Left lung (tissue), 10 donors: ENCODE results near the gene WSB2. TPM values are rescaled to one million over a fixed set of nuclear protein-coding genes. Genes with fewer than 3 reads are reported as not detected.

Source experiments
- ATAC-seq: fragments of 200-7000 bp; cut with Tn5 transposase; one replicate; pipeline ENCODE4 v1.9.1; 2020; ENCODE audit warnings: moderate library complexity
- DNase-seq, 4 donors: peaks; one replicate each; pipeline ENCODE4 v3.0.0-alpha.2; 2013 to 2020
- H3K27ac ChIP-seq, 2 donors: fragments of 200-600 bp; sonication (generic) in 1 of 2; one replicate each; pipeline versions ENCODE4 v1.5.0 to v1.8.0; 2020 to 2021
- H3K27me3 ChIP-seq, 2 donors: fragments of 200-600 bp; sonication (generic) in 1 of 2; one replicate each; pipeline versions ENCODE4 v1.5.0 to v1.8.0; 2020 to 2021
- H3K36me3 ChIP-seq, 2 donors: fragments of 200-600 bp; sonication (generic) in 1 of 2; one replicate each; pipeline versions ENCODE4 v1.5.0 to v1.8.0; 2020 to 2021
- H3K4me1 ChIP-seq, 2 donors: fragments of 200-600 bp; one replicate each; pipeline ENCODE4 v1.8.0; 2021
- H3K4me3 ChIP-seq, 2 donors: fragments of 200-600 bp; sonication (generic) in 1 of 2; one replicate each; pipeline versions ENCODE4 v1.5.0 to v1.8.0; 2020 to 2021; ENCODE audit warnings: mild to moderate bottlenecking in 1 of 2
- H3K9me3 ChIP-seq, 2 donors: fragments of 200-600 bp; sonication (generic) in 1 of 2; one replicate each; pipeline versions ENCODE4 v1.5.0 to v1.8.0; 2020 to 2021
- CTCF ChIP-seq, 2 donors: fragments of 200-600 bp; sonication (generic) in 1 of 2; IDR thresholded peaks; one replicate each; pipeline versions ENCODE4 v1.5.0 to v1.8.0; 2021; ENCODE audit warnings: antibody characterized with exemption in 2 of 2
- intact Hi-C, 2 donors: fragments of 100-400 bp; cut with DNase I; formaldehyde crosslinking; loops; one replicate each; pipeline versions ENCODE4 v1.11.2 to v1.14.2; 2022
- polyA plus RNA-seq, 6 donors: library from polyadenylated mRNA; unstranded; fragments of 120-200 nt; gene quantifications; one replicate each; pipeline ENCODE4 v1.2.1, GENCODE V29; 2013; ENCODE audit not compliant: insufficient read length in 6 of 6
- total RNA-seq, 2 donors: library from RNA; stranded (reverse); fragmentation: NEBNext Ultra II Directional; extraction: Animal tissue kit (Norgen Biotek cat#: 25700); gene quantifications; one replicate each; pipeline ENCODE4 v1.2.1, GENCODE V29; 2021
- donor health status: DM: no; HTN: yes; CAD: no.
- donor health status: DM: no; HTN: no; CAD: no.

Gene WSB2
- total and polyA plus RNA-seq, 8 donors, result 52.7 to 129 (median 55.0) TPM

- H3K27ac ChIP-seq, result no peak overlapping the region
- no peak for ATAC-seq
Observed at GRCh38 chr12:117994551-117995438, 66.2 kb downstream of the WSB2 start.

GRCh38 chr12:117986705-117987469 is 74.1 kb downstream of the WSB2 start:
- no peak for TF ChIP-seq CTCF (IDR thresholded peaks at IDR 0.05)

More at GRCh38 chr12:117994551-117995438, 66.2 kb downstream of the WSB2 start:
- H3K4me1 ChIP-seq, result no peaks in the 10 kb centered on the region
- TF ChIP-seq CTCF (IDR thresholded peaks at IDR 0.05), result no peak
- no peaks in the 10 kb centered on the region for H3K36me3 ChIP-seq
- no peak overlapping the region for H3K4me3 ChIP-seq
- no peak for DNase-seq
- intact Hi-C loops, result no loop called here
- peaks cover 0 to 3% of the 10 kb centered on the region in 2 donors for H3K9me3 ChIP-seq
- no peaks in the 10 kb centered on the region for H3K27me3 ChIP-seq

GRCh38 chr12:117985182-117985581 is 75.8 kb downstream of the WSB2 start:
- H3K9me3 ChIP-seq, result no peaks in the 10 kb centered on the region
- H3K4me3 ChIP-seq, result no peak overlapping the region
- TF ChIP-seq CTCF (IDR thresholded peaks at IDR 0.05), result no peak
- H3K27me3 ChIP-seq, result peaks cover 0 to 11% of the 10 kb centered on the region in 2 donors
- intact Hi-C loops, result no loop called here
- no peak for ATAC-seq
- H3K27ac ChIP-seq, result no peak overlapping the region
- DNase-seq, result no peak
- no peaks in the 10 kb centered on the region for H3K36me3 ChIP-seq
- H3K4me1 ChIP-seq, result no peaks in the 10 kb centered on the region

More at GRCh38 chr12:117986705-117987469, 74.1 kb downstream of the WSB2 start:
- intact Hi-C loops, result no loop called here
- no peaks in the 10 kb centered on the region for H3K4me1 ChIP-seq
- peaks cover 0 to 11% of the 10 kb centered on the region in 2 donors for H3K27me3 ChIP-seq
- ATAC-seq, result no peak
- no peak for DNase-seq
- H3K9me3 ChIP-seq, result no peaks in the 10 kb centered on the region
- H3K27ac ChIP-seq, result no peak overlapping the region
- H3K4me3 ChIP-seq, result no peak overlapping the region
- H3K36me3 ChIP-seq, result no peaks in the 10 kb centered on the region

Other genes starting within 250 kb of the WSB2 start
- 1 to 10 TPM; 1.0 to 1.4 TPM for gene KSR2, start 92.2 kb downstream of the WSB2 start, total RNA-seq
- gene KSR2, start 92.2 kb downstream of the WSB2 start, polyA plus RNA-seq, result under 1 TPM; 0.28 to 0.49 (median 0.38) TPM
- 10 to 100 TPM; 12.1 to 14.1 TPM for gene RFC5, start 44.5 kb downstream of the WSB2 start, total RNA-seq
- gene RFC5, start 44.5 kb downstream of the WSB2 start, polyA plus RNA-seq, result 10 to 100 TPM; 27.8 to 35.8 (median 34.0) TPM
- 10 to 100 TPM; 32.4 to 39.2 TPM for gene VSIG10, start 42.8 kb upstream of the WSB2 start, total RNA-seq
- gene VSIG10, start 42.8 kb upstream of the WSB2 start, polyA plus RNA-seq, result 10 to 100 TPM; 33.9 to 42.0 (median 36.5) TPM
- gene PEBP1, start 74.9 kb upstream of the WSB2 start, total RNA-seq, result 100 to 1,000 TPM; 167 to 215 TPM
- 100 to 1,000 TPM; 216 to 279 (median 238) TPM for gene PEBP1, start 74.9 kb upstream of the WSB2 start, polyA plus RNA-seq